NT2/D1 (cell line): Measurements from ENCODE around the gene NLK.

Experiments
- SUZ12 ChIP-seq: IDR thresholded peaks from 2 replicates; pipeline ENCODE4 v1.6.1; 2011; ENCODE audit not compliant: insufficient read length, insufficient read depth; ENCODE audit errors: extremely low read depth
- YY1 ChIP-seq: IDR thresholded peaks from 2 replicates; pipeline ENCODE4 v1.6.1; 2011; ENCODE audit not compliant: insufficient read length, insufficient read depth
- ZNF274 ChIP-seq: IDR thresholded peaks from 2 replicates; pipeline ENCODE4 v1.6.1; 2011; ENCODE audit warnings: mild to moderate bottlenecking, low read depth, low read length

GRCh38 chr17:28133562-28133970 is 91.1 kb downstream of the NLK start:
- TF ChIP-seq SUZ12 (no peak), YY1 (no peak), ZNF274 (no peak)
